ENCODE measurements around the gene ARV1. TPM values are rescaled to one million over a fixed set of nuclear protein-coding genes. Genes with fewer than 3 reads are reported as not detected.

ARV1 gene
- total RNA-seq, 120 experiments from 2014 or later = 13.5 to 33.0 (median 23.5) TPM

Other genes starting within 250 kb of the ARV1 start
- 1 to 10 TPM in 71 of 120 experiments, under 1 TPM in 43, not detected in 6; 0.22 to 5.4 (median 1.3) TPM for gene CAPN9, start 231.7 kb upstream of the ARV1 start, total RNA-seq
- gene C1orf198, start 110.6 kb upstream of the ARV1 start, total RNA-seq = 100 to 1,000 TPM in 36 of 120 experiments, 10 to 100 TPM in 84; 43.1 to 244 (median 83.2) TPM
- 10 to 100 TPM; 15.5 to 38.2 (median 26.9) TPM for gene TTC13, start 233 bp upstream of the ARV1 start, total RNA-seq
- 10 to 100 TPM in 55 of 120 experiments, 1 to 10 TPM in 65; 3.7 to 26.3 (median 9.5) TPM for gene FAM89A, start 61.2 kb downstream of the ARV1 start, total RNA-seq
- 1 to 10 TPM in 115 of 120 experiments, under 1 TPM in 5; 0.78 to 3.4 (median 1.8) TPM for gene TRIM67, start 183.0 kb downstream of the ARV1 start, total RNA-seq

Data from dorsolateral prefrontal cortex (tissue), 118 donors.